Colon (tissue), 2 donors: ENCODE measurements around the gene OR4F17.
"Not testable (repeated sequence)": the region's sequence is repeated elsewhere in the genome, so short reads cannot be mapped to it uniquely, and the experiment has no call there.

Source experiments
- FAIRE-seq: peaks from 2 replicates; lab custom pipeline; 2012; peaks lifted over from hg19 to GRCh38; lab: Jason Lieb, UNC
- donor health status: control.
- donor health status: control.

Gene OR4F17

GRCh38 chr19:106804-107203 is at the start of gene OR4F17:
OR4F17 (plus strand) TSS chr19:107104; CDS start chr19:110679, 3,575 bp downstream.
- not testable (repeated sequence) for FAIRE-seq

- not testable (repeated sequence) for FAIRE-seq
Measured at GRCh38 chr19:70793-71192, 36.1 kb upstream of the OR4F17 start.

- peak; percentile 41 for FAIRE-seq
Measured at GRCh38 chr19:82864-83263, 24.0 kb upstream of the OR4F17 start.

GRCh38 chr19:83626-84025 is 23.3 kb upstream of the OR4F17 start:
- not testable (repeated sequence) for FAIRE-seq

- not testable (repeated sequence) for FAIRE-seq
Measured at GRCh38 chr19:90678-91077, 16.2 kb upstream of the OR4F17 start.

GRCh38 chr19:94794-95193 is 12.1 kb upstream of the OR4F17 start:
- FAIRE-seq: not testable (repeated sequence)

GRCh38 chr19:97647-98046 is 9.3 kb upstream of the OR4F17 start:
- FAIRE-seq: not testable (repeated sequence)

GRCh38 chr19:120443-121140 is 13.7 kb downstream of the OR4F17 start:
- FAIRE-seq: not testable (repeated sequence)
